Neural crest cell (in vitro differentiated cells): ENCODE data around the gene ZNF318. TPM values are rescaled to one million over a fixed set of nuclear protein-coding genes. Genes with fewer than 3 reads are reported as not detected.

Source experiments
- DNase-seq: peaks from one replicate; pipeline ENCODE4 v3.0.0; 2021; ENCODE audit warnings: low read depth, mixed read lengths, low spot score
- H3K27ac Mint-ChIP-seq: one replicate; pipeline ENCODE4 v1.8.0; 2021; ENCODE audit warnings: mild to moderate bottlenecking, mixed read lengths; ENCODE audit not compliant: unreplicated experiment
- H3K27me3 Mint-ChIP-seq: 2 replicates; pipeline ENCODE4 v1.8.0; 2021; ENCODE audit warnings: low read depth, mild to moderate bottlenecking, mixed read lengths
- H3K36me3 Mint-ChIP-seq: 2 replicates; pipeline ENCODE4 v1.8.0; 2021; ENCODE audit warnings: low read depth, mild to moderate bottlenecking, mixed read lengths
- H3K4me1 Mint-ChIP-seq: 2 replicates; pipeline ENCODE4 v1.8.0; 2021; ENCODE audit warnings: mixed read lengths
- H3K4me3 Mint-ChIP-seq: one replicate; pipeline ENCODE4 v1.8.0; 2021; ENCODE audit warnings: mild to moderate bottlenecking, mixed read lengths
- H3K9me3 Mint-ChIP-seq: 2 replicates; pipeline ENCODE4 v1.8.0; 2021; ENCODE audit warnings: mixed read lengths
- total RNA-seq: library from RNA; stranded (reverse); gene quantifications from 2 replicates; pipeline ENCODE4 v1.2.1, GENCODE V29; 2021
- TF ChIP-seq, protein P1 (sequence below): fragments of 200-600 bp; sonication (generic); conservative IDR thresholded peaks from 2 replicates; pipeline ENCODE4 v1.5.0; 2021; ENCODE audit warnings: antibody characterized with exemption, mild to moderate bottlenecking

ZNF318 gene
- total RNA-seq, 1 donor from 2014 or later: 26.2 TPM

DNA sequence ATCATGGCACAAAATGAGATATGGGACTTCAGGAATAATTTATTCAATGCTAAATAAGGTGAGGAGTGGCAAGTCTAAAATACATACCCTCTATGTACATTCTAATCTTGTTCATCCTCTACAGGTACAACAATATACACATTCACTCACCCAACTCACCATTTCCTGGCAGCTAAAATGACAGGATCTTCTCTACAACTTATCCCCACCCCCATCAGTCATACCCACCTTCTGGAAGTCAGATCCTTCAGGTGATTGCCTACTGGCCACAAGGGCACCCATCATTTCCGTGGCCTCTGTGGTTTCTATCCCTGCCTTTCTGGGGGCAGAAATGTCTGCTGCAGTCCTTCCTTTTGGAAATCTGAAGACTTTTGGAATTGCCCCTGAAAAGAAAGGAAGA, 38.0 kb downstream of the ZNF318 start:
- Mint-ChIP-seq H3K4me1 (no peaks in the 10 kb centered on the region), H3K27ac (no peak overlapping the region), H3K9me3 (no peaks in the 10 kb centered on the region), H3K27me3 (no peaks in the 10 kb centered on the region), H3K36me3 (no peaks in the 10 kb centered on the region), H3K4me3 (no peak overlapping the region)
- TF ChIP-seq, protein P1, sequence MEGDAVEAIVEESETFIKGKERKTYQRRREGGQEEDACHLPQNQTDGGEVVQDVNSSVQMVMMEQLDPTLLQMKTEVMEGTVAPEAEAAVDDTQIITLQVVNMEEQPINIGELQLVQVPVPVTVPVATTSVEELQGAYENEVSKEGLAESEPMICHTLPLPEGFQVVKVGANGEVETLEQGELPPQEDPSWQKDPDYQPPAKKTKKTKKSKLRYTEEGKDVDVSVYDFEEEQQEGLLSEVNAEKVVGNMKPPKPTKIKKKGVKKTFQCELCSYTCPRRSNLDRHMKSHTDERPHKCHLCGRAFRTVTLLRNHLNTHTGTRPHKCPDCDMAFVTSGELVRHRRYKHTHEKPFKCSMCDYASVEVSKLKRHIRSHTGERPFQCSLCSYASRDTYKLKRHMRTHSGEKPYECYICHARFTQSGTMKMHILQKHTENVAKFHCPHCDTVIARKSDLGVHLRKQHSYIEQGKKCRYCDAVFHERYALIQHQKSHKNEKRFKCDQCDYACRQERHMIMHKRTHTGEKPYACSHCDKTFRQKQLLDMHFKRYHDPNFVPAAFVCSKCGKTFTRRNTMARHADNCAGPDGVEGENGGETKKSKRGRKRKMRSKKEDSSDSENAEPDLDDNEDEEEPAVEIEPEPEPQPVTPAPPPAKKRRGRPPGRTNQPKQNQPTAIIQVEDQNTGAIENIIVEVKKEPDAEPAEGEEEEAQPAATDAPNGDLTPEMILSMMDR: no peak
- DNase-seq: no peak

GRCh38 chr6:43328528-43328927, 40.9 kb downstream of the ZNF318 start:
- TF ChIP-seq, protein P1: no peak

GRCh38 chr6:43325876-43326275, 43.6 kb downstream of the ZNF318 start:
- no peak for DNase-seq
- Mint-ChIP-seq H3K27me3 (no peaks in the 10 kb centered on the region), H3K27ac (no peak overlapping the region), H3K4me1 (no peaks in the 10 kb centered on the region), H3K9me3 (peaks cover 3% of the 10 kb centered on the region), H3K36me3 (peaks cover 5% of the 10 kb centered on the region), H3K4me3 (no peak overlapping the region)
- TF ChIP-seq, protein P1: no peak

More at GRCh38 chr6:43328528-43328927, 40.9 kb downstream of the ZNF318 start:
- H3K9me3 Mint-ChIP-seq: peaks cover 3% of the 10 kb centered on the region
- no peak overlapping the region for H3K4me3 Mint-ChIP-seq
- no peaks in the 10 kb centered on the region for H3K27me3 Mint-ChIP-seq
- no peaks in the 10 kb centered on the region for H3K4me1 Mint-ChIP-seq
- DNase-seq: no peak
- H3K27ac Mint-ChIP-seq: no peak overlapping the region
- H3K36me3 Mint-ChIP-seq: peaks cover 5% of the 10 kb centered on the region

DNA sequence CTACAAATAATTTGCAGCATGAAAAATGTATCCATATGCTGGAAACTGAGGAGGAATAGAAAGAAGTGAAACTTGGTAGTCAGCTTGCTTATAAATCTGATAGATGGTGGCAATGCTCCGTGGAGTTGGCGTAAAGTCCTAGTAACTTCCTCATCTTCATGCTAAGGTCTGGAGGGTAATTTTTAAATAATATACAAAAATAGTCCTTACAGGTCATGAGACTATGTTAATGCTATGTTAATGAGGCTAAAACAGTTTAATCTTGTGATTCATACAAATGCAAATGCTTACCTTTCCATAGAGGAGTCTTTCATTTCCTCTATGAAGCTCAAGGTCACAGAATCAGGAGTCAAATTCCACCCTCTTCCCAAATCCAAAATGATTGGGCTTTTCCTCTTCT, 51.4 kb downstream of the ZNF318 start:
- DNase-seq: no peak
- H3K27ac Mint-ChIP-seq: no peak overlapping the region
- no peaks in the 10 kb centered on the region for H3K9me3 Mint-ChIP-seq
- H3K36me3 Mint-ChIP-seq: no peaks in the 10 kb centered on the region
- H3K4me3 Mint-ChIP-seq: no peak overlapping the region
- H3K27me3 Mint-ChIP-seq: no peaks in the 10 kb centered on the region
- H3K4me1 Mint-ChIP-seq: no peaks in the 10 kb centered on the region
- TF ChIP-seq, protein P1: no peak

GRCh38 chr6:43313813-43314212, 55.6 kb downstream of the ZNF318 start:
- TF ChIP-seq, protein P1: no peak
- Mint-ChIP-seq H3K36me3 (no peaks in the 10 kb centered on the region), H3K9me3 (no peaks in the 10 kb centered on the region), H3K27me3 (peaks cover 11% of the 10 kb centered on the region), H3K4me3 (no peak overlapping the region), H3K27ac (no peak overlapping the region), H3K4me1 (peaks cover 2% of the 10 kb centered on the region)
- no peak for DNase-seq

- TF ChIP-seq, protein P1: no peak
- Mint-ChIP-seq H3K27ac (no peak overlapping the region), H3K36me3 (no peaks in the 10 kb centered on the region), H3K9me3 (no peaks in the 10 kb centered on the region), H3K4me3 (no peak overlapping the region), H3K27me3 (peaks cover 30% of the 10 kb centered on the region), H3K4me1 (peaks cover 5% of the 10 kb centered on the region)
- DNase-seq: no peak
These were observed 57.8 kb downstream of the ZNF318 start for GRCh38 chr6:43311666-43312065.
